GM19240 (cell line): ENCODE measurements around the gene ENTPD6.
"Not testable (repeated sequence)": the region's sequence is repeated elsewhere in the genome, so short reads cannot be mapped to it uniquely, and the experiment has no call there.

Experiments
- DNase-seq: peaks from one replicate; pipeline ENCODE4 v3.0.0; 2011; ENCODE audit warnings: low spot score; ENCODE audit not compliant: insufficient read length

ENTPD6 gene

DNA sequence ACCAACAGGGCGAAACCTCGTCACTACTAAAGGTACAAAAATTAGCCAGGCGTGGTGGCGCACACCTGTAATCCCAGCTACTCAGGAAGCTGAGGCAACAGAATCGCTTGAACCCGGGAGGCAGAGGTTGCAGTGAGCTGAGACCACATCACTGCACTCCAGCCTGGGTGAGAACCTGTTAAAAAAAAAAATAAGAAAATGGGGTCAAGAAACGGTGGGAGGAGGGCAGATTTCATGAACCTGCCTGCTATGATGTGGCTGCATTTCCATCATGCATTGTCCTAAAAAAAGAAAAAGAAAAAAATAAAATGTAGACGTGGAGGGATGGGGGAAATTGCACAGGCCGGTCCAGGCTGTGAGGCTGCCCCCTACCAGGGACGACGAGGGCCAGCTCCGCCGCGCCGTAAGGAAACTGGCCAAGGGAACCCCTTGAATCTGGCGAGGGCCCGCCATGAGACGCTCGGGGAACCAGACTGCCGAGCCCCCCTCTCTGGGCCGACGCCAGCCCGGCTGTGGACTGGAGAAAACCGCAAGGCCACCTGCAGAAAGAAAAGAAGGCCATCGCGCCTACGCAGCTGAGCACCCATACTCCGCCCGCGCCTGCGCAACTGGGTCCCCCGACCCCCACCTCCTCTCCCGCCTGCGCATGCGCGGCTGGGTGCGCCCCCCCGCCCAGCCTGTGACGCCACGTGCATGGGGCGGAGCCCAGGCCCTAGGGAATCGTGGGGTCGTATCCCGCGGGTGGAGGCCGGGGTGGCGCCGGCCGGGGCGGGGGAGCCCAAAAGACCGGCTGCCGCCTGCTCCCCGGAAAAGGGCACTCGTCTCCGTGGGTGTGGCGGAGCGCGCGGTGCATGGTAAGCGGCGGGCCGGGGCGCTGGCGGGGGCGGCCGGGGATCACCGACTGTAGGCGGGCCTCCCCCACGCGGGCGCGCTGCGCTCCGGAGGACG is at the start of gene ENTPD6:
TSS of gene ENTPD6 (plus strand) at position 699 of the 948 bp plus-strand sequence. CDS start 10,825 bp downstream, outside the sequence.
- peak; percentile 85 for DNase-seq

DNA sequence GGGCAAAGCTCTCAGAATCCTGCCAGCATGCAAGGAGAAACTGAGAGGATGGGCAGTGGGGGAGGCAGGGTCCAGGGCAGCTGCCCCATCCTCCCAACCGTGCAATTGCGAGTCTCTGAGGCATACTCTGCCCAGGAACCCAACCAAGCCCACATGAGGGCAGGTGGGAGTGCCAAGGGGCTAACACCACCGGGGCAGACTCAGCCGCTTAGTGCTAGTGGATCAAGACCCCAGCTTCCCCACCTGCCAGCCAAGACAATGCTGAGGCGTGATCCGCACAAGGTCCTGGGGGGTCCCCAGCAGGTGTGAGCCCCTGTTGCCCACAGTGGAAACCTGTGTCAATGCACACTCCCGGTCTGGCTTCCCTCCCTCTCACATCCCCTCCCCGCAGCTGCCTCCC is 48.5 kb upstream of the ENTPD6 start:
- DNase-seq = no peak

DNA sequence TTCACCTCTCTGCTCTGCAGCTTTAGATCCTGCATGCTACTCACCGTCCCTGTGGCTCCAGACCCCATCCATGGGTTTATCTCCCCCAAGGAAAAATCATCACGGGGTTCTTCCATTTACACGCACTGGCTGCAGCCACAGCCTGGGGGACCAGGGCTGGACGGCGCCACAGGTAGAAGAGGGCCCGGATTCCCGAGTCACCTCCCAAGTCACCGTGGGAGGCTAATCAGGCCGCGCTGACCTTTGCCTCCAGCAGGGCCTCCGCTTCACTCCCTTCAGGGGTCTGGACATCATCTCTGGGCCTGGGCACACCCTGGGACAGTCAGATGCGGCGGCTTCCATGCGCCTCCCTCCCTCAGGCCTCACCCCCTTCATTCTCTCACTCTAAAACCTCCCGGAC is 47.8 kb upstream of the ENTPD6 start:
- no peak for DNase-seq

DNA sequence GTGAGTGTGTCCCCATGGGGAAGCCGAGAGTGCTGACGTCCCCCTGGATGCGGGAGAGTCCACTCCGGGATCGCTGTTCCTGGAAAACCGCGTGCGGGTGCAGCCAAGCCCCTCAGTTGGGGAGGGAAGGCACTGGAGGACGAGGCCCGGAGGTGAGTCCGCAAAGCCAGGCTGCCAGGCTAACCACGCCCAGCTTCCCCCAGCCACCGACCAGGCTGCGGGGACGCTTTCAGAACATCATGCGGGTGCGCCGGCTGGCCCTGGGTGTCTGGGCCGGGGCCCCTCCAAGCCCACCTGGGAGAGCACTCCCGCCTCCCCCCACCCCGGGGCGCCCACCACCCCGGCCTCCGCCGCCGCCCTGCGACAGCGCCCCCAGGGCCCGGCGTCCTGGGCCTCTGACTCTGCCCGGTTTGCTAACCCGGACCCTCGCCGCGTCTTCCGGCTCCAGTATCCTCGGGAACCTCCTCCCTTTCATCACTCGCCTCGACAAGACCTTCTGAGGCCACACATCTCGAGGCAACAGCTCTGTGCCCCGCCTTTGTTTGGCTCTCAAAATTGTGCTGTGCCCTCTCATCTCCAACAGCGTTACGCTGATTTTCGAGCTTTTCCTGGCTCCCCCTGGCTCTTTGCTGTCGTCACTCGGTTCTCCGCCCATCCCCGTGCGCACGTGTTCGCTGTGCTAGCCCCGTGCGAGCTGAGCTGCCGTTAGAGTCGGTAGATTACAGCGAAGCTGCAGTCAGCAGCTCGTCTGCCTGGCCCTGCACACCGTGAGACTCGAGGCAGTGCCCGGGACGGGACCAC is 47.1 kb upstream of the ENTPD6 start:
- no peak for DNase-seq

DNA sequence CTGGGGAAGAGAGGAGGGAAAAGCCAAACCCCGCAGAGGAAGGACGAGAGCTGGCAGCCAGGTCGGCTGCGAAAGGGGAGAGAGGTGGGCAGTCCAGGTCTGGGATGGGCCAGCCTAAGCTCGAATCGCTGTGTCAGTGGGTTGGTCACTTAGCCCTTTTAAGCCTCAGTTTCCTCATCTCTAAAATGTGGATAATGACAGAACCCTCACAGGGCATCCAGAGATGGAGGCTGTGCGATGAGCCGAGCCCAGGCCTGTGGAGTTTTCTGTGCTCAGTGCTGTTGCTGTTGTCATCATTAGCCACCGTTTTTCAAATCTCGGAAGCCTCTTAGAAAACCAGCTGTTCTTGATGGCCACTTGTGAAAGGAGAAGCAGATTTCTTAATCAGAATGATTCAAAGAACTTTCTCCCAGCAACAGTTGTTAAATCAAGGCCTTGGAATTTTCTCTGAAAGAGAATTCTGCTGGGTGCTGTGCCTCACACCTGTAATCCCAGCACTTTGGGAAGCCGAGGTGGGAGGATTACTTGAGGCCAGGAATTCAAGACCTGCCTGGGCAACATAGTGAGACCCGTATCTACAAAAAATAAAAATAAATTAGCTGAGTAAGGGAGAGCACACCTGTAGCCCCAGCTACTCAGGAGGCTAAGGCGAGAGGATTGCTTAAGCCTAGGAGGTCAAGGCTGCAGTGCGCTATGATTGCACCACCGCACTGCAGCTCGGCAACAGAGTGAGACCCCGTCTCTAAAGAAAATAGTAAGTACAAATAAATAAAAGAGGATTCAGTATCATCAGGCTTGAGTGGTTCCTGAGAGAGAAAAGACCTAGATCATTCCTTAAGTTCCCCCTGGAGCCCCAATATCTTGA is 46.3 kb upstream of the ENTPD6 start:
- DNase-seq = no peak

DNA sequence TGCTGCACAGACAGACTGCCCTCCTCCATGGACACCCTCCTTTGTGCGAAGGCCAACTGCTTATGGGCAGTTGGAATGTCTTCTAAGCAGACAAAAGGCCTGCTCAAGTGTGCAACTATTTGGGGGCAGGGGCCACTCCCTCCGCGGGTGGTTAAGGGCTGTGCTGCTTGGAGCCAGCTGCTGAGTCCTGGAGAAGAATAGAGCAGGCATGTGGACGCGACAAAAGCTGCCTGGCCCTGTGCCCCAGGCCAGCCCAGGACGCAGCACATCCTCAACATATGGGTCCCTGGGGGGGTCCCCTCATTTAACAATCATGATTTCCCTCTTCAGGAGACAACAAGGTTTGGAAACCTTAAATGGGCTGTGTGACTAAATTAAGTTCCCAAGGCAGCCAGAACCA is 45.5 kb upstream of the ENTPD6 start:
- DNase-seq = no peak

DNA sequence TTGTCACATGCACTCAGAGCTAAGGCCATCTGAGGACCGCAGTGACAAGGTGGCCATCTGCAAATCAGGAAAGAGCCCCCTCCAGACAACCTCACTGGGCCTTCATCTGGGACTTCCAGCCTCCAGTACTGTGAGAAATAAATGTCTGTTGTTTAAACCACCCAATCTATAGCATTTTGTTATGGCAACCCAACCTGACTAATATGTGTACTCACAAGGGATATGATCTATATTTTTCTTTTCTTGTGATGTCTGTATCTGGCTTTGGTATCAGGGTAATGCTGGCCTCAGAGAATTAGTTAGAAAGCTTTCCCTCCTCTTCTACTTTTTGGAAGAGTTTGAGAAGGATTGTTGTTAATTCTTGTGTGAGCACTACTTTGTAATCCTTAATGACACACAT is 37.5 kb upstream of the ENTPD6 start:
- no peak for DNase-seq

DNA sequence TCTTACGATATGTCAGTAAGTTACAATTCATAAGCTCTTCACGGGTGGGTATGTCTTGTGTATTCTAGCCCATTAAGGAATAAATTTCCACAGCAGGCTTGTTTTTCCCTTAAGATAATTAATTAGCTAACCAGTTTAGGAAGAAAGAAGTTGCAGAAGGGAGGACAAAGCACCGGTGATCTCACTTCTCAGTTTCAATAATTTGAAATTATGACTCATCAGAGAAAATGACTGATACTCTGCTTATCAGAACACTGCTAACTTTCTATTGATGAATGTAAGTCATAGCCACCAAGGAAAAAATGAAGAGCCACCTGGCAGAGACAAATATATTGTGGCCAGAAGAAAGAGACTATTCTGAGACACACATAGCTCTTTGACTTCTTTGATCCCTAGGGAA is 35.0 kb upstream of the ENTPD6 start:
- DNase-seq = no peak

DNA sequence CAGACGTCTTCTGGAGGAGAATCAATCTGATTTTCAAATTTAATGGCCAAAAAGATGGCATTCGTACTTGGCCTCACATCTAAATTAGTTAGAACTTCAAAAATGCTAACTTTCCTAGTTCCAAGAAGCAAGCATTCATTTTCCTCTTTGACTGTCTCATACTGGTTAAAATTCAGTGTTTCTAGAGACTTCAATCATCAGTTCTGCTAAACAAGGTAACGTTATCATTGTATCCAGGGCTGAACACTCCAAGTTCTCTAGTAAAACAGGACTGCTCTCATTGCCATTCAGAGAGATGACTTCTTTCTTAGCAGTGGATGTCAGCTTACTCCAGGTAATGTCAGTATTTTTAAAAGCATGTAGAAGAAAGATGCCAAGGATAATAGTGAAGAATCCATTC is 34.6 kb upstream of the ENTPD6 start:
- no peak for DNase-seq

DNA sequence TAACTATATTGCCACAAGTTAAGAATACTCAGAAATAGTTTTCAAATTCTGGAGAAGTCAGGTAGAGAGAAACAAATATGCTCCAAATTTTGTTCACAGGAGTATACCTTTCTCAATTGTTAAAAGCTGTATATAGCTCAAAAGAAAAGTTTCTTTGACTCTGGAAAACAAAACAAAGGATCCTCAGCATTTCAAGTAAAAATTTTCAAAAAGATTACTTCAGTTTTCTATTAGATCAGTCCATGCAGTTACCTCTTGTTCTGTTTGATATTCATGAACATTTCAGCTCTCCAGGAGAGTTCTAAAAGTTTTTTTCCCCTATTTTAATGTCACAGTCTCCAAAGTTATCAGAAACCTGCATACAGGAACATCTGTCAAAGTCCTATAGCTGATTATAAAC is 30.4 kb upstream of the ENTPD6 start:
- DNase-seq = no peak

DNA sequence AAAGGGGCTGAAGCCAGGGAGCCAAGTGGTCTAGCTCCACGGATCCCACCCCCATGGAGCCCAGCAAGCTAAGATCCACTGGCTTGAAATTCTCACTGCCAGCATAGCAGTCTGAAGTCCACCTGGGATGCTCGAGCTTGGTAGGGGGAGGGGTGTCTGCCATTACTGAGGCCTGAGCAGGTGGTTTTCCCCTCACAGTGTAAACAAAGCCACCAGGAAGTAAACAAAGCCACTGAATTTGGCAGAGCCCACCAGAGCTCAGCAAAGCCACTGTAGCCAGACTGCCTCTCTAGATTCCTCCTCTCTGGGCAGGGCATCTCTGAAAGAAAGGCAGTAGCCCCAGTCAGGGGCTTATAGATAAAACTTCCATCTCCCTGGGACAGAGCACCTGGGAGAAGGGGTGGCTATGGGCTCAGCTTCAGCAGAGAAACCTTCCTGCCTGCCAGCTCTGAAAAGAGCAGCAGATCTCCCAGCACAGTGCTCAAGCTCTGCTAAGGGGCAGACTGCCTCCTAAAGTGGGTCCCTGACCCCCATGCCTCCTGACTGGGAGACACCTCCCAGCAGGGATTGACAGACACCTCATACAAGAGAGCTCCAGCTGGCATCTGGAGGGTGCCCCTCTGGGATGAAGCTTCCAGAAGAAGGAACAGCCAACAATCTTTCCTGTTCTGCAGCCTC is 29.3 kb upstream of the ENTPD6 start:
- DNase-seq = not testable (repeated sequence)

DNA sequence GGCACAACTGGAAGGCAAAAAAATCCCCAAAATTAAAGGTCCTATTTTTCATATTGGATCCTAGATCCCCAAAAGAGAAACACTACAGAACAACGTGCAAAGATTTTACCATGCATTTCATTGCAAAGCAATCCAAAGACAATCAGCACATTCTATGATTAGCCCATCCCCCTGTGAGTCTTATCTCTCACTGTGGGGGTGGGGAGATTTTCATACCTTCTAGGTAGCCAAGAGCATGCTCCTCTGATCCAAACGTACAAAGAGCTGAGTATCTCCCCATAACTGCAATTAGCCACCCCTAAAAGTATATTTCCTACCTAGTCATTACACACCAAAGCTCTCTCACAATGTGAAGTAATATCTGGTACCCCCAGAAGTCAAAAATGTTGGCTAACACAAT is 22.2 kb upstream of the ENTPD6 start:
- no peak for DNase-seq

DNA sequence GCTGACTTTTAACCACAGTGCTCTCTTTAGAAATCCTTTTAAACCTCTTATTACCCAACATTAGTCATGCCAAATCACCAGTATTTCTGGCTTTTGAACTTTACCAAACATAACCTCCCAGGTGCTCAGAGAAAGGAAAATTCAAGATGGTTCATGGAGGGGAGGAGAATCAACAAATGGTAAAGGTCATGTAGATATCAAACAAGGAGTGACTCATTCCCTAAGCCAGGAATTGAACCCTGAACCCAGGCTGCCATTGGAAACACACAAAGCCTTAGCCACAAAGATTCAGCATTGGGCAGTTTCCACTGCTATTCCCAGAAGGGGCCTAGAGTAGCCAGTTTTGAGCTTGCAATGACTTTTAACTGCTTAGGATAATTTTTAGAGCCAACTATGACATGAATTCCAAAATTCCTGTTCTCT is 21.6 kb upstream of the ENTPD6 start:
- no peak for DNase-seq

DNA sequence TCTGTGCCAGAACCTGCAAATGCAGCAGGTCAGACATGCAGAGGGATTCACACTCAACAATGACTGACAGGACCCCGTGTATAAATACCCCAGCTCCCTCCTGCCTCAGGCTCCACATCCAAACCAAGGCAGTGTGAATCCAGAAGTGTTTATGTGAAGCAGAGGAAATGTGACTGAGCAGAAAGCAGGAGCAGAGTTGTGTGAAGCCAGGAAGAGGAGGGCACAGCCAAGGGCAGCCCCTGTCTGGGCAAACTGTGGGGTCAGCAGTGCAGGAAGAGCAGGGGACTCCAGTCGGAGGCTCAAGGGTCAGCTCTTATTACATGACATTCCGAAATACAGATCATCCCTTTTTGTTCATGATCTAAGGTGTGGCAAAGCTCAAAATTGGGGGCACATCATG is 19.3 kb upstream of the ENTPD6 start:
- no peak for DNase-seq

DNA sequence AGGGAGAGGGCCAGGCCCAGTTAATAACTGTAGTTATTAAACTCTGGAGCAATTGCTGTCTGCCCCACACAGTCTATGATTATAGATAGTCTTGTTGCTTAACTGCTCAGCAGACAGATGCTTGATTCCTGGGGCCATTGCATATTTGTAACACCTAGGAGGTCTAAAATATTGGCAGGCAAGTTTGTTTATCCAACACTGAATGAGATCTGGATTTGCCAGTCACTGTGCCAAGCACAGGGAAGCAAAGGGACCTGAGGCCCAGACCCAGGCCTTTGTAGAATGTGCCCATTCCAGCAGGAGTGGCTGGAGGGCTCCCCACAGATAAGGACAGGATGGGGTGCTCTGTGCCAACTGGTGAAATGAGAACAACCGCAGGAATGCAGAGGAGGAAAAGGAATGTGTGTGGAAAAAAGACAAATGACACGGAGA is 17.6 kb upstream of the ENTPD6 start:
- no peak for DNase-seq

DNA sequence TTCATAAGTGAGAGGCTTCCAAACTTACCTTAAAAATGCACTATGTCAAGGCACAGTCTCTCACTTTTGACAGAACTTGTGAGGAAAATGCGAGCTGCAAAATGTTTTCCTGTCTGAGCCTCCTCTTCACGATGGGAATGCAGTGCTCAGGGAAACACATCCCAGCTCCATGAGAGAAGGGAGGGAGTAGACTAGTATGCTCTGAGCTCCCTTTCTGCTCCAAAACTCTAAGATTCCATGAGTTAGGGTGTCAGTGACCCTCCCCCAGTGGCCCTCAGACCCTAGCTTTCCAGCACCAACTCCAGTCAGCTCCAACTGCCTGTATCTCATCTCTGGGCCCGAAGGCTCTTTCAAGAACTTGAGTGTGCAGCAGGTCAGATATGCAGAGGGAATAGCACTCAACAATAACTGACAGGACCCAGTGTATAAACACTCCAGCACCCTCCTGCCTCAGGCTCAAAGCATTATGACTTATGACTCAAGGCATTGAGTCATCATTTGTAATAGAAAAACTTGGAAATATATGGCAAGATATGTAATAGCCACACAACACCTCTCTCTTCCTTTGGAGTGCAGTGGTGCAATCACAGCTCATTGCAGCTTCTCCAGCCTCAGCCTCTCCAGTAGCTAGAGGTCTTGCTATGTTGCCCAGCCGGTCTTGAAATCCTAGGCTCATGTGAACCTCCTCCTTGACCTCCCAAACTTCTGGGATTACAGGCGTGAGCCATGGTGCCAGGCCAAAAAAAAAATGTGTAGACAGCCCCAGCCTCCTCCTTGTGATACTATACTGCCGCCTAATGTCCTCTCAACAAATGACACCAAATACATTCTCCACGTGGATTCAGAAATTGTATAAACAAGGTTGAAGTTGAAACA is 16.7 kb upstream of the ENTPD6 start:
- DNase-seq = no peak

DNA sequence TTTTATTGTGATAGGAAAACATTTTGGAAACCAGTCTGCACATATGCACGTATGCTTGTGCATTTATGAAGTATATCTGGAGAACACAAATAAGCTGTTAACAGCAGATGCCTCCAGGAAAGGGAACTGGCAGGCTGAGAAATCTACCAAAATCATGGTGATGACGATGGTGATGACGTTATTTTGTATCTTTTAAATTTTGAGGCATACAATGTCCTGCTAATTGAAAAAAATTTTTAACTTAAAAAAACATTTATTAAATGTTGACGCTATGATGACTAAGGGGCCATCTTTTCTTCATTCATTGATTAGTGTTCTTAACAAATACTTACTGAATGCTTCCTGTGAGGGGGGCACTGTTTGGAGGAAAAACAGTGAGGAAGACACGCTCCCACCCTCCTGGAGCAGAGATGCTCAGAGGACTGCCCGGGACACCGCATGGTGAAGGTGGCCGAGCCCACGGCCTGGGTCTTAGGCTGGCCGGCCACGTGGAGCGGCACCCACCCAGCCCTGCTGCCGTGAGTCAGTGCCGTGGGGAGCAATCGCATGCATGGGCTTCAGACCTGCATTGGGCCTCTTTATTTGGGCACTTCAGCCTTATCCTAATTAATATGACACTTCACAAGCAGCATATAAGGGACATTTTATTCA is 15.9 kb upstream of the ENTPD6 start:
- DNase-seq = no peak

DNA sequence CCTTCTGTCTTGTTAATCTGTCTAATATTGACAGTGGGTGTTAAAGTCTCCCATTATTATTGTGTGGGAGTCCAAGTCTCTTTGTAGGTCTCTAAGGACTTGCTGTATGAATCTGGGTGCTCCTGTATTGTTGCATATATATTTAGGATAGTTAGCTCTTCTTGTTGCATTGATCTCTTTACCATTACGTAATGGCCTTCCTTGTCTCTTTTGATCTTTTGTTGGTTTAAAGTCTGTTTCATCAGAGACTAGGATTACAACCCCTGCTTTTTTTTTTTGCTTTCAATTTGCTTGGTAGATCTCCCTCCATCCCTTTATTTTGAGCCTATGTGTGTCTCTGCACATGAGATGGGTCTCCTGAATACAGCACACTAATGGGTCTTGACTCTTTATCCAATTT is 11.1 kb upstream of the ENTPD6 start:
- not testable (repeated sequence) for DNase-seq

DNA sequence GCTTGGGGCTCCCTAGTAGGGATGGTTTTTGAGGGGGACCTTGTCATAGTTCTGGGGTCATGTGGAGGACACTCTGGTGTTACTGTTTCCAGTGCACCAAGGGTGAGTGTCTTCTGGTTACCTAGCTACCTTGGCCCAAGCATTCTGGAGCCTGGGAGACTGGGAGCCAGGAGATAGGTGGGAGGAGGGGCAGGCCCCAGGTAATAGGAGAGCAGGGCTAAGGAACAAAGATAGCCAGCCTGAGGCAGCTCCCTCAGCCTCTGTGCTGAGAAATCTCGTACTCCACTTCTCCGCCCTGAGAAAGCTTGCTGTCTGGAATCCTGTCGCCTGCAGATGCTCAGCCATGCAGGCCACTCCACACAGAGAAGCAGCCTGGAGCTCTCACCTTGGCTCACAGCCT is 8.3 kb upstream of the ENTPD6 start:
- DNase-seq = no peak
